Measurements from ENCODE around the gene RREB1.
"Not testable (repeated sequence)": the region's sequence is repeated elsewhere in the genome, so short reads cannot be mapped to it uniquely, and the experiment has no call there.

The RREB1 gene

DNA sequence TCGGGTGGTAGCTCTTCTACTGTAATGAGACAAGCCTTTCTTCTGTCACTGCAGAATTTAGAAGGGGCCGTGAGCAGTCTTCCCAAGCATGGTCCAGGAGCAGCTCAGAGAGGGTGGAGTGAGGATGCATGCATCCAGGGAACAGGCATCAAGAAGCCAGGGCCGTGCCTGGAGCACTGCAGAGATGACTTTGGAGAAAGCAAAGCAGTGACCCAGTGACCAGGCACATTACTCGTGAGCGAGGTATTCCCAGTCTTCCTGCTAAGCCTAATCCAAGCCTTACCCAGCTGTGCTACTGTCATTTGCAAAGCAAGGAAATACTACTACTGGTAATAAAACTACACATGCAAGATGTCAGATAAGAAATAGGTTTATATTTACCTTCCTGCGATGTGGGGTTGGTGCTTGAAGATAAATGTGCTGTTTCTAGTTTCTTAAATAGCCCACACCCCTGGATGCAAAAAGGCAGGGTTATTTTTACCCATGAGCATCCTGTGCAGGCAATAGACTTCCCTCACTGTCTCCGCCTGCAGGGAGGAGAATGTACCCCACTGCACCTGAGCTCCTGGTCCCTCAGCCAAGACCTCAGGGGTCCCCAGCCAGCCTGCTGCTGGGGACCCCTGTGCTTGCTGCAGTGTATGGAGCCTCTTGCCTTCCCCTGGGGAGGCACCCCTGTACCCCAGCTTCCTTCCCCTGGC lies 142.3 kb downstream of the RREB1 start:
- no peak for DNase-seq

DNA sequence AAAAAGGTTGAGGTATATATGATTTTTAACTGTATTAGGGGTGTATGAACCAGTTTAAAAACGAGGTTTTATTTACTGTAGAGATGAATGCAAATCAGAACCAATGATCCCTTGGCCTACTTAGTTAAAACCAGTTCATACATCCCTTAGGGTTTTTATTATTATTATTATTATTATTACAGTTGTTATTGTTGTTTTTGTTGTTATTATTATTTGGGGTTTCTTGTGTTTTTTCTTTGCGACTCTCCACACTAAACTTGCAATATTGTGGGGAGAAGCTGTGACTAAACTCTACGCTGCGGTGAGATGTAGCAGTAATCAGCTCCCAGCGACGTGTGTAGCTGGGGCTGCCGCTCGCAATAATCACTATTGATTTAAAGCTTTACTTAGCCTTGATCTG lies 143.1 kb downstream of the RREB1 start:
- no peak for DNase-seq

DNA sequence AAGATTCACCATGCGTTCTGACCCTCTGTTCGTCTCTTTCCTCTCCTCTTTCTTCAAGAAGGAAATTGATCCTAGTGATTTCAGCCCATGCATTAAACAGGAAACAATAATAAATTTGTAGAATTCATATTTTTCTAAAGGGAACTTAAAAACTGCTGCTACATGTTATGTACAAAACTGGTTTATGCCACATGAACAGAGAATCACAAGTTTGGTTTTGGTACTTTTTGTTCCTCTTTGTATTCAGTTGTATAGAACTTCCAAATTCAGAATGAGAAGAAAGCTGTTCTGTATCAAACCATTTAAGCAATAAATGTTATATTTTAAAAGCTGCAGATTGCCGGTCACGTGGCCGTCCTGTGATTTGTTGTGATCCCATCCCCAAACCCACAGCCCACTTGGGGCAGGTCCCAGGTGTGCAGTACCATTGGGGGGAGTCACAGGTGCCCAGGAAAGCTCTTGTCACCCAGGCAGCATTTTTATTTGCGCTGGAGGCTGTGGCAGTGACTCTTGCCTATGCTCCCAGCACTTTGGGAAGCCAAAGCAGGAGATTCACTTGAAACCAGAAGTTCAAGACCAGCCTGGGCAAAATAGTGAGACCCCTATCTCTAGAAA lies 144.0 kb downstream of the RREB1 start:
- DNase-seq, result no peak

DNA sequence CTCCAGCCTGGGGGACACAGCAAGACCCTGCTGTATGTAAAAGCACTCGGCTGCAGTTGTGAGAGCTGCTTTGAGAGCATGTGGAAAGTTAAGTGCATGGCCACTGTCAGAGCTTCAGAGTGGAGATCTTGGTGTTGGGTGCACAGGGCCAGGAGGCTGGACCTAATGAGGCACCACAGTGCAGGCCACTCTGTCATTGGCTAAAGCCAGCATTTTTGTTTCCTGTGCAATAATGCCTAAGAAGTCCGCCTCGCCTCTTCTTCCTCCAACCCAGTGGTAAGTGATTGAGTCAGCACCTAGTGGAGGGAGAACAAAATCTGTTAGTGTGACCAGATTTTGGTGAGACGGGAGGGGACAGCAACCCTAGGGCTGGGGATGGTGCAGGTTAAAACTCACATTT lies 144.6 kb downstream of the RREB1 start:
- no peak for DNase-seq

DNA sequence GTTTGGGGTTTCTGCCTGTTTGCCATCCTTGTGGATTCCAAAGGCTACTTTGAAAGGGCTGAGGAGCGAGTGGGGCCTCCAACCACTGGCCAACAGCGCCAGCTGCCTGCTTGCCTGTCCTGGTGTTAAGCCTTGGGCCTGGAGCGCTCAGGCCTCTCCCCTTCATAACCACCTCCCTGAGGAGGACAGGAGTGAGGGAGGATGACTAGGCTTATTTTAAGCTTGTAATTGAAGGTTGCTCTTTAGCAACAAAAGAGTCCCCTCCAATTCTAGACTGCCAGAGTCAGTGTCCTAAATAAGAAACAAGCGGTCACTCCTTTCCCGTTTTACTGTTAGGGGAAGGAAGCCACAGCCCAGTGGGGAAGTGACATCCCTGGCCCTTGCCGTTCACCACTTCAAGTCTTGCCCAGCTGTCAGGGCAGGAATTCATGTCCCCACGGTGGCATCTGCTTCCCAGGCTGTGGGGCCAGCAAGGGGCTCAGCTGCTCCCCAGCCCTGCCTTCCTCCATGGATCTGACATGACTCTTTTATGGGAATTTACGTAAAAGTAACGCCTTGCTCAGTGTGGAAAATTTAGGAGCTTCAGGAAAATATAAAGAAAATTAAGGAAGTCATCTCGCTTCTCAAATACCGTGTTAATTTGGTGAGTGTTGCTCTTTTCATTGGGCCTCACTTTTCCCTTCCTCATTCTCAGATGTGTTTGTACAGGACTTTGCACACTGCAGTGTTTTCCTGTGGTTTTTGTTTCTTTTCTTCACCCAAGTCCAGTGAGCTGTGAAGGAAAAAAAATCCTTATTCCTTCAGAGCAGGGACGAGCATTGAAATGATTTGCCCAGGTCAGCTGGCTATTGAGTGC lies 147.4 kb downstream of the RREB1 start:
- DNase-seq, result no peak

DNA sequence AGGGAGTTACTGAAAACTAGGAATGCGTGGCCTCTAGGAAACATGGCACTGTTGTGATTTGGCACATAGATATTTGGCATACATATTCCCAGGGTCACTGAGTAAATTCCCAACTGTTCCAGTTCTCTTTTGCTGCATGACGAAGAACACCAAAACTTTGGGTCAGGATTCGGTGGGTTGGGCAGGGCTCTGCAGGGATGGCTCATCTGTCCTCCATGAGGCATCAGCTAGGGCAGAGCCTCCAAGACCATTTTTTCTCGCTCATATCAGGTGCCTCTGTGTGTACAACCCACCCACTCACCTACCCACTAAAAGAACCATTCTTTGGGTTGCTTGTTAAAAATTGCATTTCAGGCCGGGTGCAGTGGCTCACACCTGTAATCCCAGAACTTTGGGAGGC lies 148.2 kb downstream of the RREB1 start:
- DNase-seq, result no peak

DNA sequence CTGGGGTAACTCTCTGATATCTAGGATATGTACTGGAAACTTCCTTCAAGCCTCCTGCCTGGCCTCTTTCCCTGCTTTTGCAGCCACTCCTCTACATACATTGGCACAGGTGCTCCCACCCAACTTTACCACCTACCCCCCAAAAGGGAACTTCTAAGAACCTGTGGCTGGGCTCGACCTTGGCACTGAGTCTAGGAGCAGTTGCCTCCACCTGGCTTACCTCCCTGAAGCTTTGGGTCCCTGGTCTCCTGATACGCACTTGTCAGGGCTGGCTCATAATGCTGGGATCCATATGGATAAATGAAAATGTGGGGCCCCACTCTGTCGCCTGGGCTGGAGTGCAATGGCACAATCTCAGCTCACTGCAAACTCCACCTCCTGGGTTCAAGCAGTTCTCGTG lies 149.0 kb downstream of the RREB1 start:
- no peak for DNase-seq

DNA sequence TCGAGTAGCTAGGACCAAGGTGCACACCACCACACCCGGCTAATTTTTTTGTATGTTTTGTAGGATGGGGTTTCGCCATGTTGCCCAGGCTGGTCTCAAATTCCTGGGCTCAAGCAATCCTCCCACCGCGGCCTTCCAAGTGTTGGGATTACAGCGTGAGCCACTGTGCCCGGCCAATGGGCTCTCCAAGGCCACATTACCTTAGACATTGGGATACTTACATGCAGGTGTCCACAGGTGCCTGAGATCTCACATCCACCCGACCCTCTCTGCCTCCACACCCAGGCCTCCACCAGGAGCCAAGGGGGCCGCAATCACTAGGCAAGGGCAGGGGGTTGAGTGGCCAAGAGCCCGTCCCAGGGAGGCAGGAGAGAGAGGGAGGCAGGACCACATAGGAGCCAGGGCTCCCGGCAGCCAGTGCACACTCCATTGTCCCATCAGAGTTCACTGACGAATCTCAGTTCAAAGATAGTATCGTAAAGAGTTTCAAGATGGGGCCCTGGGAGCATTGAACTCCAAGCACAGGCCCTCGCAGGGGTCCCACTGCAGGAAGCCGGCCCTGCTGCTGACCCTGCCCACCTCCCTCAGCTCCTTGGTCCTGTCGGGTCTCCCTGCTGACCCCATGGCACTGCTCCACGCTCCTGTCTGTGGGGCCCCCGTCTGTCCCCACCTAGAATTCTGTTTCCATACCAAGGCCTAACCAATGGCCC lies 149.9 kb downstream of the RREB1 start:
- no peak for DNase-seq

DNA sequence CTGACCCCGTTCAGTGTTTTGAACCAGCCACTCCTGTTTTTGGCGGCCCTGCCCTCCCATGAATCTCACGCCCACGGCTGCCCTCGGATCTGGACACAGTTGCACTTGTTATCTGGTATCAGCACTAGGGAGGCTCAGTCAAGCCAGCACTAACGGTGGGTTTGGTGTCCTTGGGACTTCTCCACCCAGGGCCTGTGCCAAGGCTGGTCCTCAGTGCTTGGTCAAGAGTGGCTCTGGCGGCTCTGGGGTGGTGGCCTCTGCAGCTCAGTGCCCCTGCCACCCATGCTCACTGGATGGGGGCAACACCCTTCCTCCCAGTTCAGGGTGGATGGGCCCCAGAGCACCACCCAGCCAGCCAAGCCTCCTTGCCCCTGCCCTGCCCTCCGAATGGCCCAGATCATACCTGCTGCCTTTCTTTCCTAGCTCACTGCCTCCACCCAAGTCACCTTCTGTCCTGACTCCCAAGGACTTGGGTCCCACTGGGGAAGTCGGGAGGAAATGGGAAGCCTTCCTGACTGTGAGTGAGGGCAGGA lies 150.5 kb downstream of the RREB1 start:
- no peak for DNase-seq

DNA sequence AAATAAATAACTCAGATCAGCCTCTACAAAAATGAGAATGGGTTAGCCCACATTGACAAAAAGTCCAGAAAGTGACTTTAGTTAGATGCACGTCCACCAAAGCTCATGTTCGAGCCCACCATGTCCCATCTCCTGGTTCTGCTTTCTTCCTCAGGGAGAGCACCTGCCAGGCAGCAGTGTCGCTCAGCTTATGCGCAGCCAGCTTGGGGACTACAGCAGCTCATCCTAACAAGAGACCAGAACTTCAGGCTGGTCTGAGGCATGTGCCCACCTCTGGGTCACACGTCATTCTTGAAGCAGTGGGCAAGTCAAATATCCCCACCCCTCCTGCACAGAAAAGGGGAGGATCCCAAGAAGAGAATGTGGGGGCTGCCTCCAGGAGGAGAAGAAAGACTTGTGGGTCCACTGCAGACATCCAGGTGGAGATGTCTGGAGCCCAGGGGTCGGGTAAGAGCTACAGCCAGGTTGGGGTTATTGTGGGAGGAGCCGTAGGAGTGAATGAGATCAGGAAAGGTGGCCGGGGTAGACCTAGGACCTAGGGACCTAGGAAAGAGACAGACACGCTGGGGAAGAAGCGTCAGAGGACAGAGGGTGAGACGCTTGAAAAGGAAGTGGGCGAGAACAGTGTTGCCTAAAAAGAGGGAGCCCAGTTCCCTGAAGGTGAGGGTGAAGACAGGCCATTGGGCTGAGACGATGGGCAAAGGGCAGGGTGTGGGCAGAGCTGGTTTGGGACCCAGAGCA lies 152.7 kb downstream of the RREB1 start:
- no peak for DNase-seq

DNA sequence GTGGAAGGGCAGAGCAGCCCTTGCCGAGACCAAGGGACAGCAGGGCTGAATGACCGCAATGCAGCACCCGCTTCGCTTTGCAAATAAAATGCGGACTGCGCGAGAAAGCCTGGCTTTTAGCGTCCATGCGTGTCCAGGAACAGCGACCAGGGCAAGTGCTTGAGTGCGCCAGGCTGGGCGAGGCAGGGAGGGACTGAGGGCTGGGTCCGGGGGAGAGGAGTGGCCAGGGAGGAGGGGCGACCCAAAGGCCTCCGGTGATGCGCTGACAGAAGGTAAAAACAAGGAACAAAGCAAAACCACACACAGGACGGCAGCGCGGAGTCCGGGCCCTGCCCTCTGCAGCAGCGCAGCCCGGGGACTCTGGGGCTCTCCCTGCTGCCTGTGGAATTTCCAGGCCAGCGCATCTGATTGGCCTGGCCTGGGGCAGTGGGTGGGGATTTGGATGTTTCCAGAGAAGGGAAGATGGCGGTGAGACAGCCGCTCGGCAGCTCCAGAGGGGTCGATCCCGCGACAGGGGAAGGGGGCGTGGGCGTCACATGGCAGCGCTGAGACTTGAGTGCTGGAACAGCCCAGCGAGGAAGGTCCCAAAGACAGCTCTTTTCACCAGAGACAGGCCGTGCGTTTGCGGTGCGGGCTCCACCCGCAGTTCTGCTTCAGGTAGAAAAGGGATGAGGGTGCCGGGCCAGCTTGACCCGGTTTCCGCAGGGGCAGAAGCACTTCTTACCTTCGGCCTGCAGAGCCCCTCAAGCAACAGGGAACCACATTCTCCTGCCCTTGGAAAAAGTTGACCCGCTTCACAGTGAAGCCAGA lies 153.5 kb downstream of the RREB1 start:
- DNase-seq, result no peak

DNA sequence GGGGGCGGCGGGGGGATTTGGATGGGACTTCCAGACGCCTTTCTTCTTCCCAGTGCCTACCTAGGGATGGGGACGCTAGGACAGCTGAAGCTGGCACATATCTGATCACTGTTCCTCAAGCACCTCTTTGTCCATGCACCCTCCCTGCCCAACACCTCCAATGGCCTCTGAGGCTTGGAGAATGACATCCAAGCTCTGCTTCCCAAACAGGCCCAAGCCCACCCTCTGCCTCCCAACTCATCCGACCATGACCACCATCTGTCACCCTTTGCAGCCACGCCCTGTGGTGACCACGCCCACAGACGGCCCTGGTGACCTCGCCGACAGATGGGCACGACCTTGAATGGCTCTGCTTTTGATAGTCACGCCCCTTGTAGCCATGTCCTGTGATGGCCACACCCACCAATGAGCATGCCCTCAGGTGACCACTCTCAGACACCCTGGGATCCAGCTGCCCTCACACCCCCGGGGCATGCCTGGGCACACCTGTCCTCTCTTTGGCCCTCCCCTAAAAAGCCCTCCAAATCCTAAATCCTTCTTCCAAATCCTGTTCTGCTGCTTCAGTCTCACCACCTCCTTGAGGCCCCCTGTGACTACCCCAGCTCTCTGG lies 154.2 kb downstream of the RREB1 start:
- DNase-seq, result no peak

DNA sequence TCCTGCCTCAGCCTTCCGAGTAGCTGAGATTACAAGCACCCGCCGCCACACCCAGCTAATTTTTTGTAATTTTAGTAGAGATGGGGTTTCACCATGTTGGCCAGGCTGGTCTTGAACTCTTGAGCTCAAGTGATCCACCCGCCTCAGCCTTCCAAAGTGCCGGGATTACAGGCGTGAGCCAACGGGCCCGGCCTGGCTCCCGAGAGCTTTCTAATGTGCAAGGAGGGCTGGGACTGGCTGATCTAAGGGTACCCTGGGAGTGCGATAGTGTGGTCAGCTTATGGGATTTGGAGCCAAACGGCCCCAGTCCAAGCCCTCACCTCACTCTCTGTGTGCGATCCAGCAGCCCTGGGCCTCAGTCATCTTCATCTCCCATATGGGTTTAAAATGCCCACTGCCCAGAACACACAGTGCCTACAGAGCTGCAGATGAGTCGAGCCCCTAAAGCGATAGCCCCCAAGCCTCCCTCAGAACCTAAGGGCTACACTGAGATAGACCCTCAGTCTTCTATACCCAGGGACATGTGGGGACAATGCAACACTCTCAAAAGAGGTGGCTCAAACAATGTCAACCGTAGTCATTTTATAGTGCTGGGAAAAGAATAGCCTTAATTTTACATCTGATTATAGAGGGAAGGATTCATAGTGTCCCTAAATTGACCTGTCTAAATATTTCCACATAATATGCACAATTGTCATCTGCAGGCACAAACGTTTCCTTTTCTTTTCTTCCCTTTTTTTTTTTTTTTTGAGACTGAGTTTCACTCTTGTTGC lies 155.2 kb downstream of the RREB1 start:
- DNase-seq, result no peak

DNA sequence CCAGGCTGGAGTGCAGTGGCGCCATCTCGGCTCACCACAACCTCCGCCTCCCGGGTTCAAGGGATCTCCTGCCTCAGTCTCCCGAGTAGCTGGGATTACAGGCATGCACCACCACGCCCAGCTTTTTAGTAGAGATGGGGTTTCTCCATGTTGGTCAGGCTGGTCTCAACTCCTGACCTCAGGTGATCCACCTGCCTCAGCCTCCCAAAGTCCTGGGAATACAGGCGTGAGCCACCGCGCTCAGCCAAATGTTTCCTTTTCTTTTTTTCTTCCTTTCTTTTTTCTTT lies 155.7 kb downstream of the RREB1 start:
- not testable (repeated sequence) for DNase-seq

DNA sequence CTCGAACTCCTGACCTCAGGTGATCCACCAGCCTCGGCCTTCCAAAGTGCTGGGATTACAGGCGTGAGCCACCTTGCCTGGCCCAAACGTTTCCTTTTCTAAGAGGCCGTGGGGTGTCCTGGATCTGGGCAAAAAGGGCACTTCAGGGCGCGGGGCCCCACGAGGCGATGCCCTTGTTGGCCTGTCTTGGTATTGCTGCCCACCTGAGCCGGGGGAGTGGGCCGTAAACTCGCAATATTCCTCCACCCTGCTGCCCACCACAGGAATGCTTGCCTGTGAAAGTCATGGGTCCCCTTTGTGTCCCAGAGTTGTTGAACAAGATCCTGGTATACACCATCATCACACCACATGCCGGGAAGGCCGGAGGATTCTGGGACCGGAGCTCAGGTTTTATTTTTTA lies 156.3 kb downstream of the RREB1 start:
- DNase-seq, result no peak

DNA sequence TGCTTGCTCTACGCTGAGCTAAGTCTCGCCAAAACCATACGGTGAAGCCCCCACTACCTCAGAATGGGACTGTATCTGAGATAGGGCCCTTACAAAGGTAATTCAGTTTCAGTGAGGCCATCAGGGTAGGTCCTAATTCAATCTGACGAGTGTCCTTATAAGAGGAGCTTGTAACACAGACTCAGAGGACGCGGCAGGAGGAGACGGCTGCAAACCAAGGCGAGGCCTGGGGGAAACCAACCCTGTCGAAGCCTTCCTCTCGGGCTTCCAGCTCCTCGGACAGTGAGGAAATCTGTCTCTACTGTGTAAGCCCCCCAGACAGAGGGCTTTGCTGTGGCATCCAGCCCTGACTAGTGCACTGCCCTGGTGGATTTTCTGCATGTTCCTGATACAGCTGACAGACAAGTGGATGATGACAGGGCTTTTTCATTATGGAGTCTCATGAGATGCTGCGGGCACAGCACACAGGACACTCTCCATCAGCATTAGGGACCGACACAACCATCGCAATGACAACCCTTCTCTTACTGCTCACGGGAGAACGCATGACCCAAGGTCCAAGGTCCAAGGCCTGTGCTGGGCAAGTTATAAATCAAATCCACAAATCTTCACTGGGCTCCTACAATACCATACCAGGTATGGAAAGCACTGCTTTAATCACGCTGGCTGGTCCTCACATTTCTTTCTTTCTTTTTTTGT lies 157.1 kb downstream of the RREB1 start:
- DNase-seq, result no peak

DNA sequence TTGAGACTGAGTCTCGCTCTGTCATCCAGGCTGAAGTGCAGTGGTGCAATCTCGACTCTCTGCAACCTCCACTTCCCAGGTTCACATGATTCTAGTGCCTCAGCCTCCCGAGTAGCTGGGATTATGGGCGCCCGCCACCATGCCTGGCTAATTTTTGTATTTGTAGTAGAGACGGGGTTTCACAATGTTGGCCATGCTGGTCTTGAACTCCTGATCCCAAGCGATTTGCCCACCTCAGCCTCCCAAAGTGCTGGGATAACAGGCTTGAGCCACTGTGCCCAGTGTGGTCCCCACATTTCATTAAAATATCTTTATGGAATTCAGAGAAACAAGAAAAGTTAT lies 157.6 kb downstream of the RREB1 start:
- not testable (repeated sequence) for DNase-seq

DNA sequence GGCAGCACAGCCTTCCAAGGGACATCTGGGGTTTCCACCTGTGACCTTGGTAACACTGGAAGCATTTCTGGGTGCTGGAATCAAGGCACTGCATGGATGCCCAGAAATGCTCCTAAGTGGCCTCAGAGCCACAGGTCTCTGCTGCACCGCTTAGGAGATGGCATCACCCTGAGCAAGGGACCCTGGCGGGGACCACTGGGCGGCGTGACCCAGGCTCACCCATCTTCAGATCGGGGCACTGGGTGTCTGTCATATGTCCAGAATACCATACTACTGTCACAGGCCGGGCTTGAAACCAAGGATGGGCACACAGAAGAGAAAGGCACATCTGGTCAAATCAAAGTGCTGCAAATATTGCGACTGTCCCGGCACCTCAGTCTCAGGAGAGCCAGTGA lies 159.3 kb downstream of the RREB1 start:
- no peak for DNase-seq

DNA sequence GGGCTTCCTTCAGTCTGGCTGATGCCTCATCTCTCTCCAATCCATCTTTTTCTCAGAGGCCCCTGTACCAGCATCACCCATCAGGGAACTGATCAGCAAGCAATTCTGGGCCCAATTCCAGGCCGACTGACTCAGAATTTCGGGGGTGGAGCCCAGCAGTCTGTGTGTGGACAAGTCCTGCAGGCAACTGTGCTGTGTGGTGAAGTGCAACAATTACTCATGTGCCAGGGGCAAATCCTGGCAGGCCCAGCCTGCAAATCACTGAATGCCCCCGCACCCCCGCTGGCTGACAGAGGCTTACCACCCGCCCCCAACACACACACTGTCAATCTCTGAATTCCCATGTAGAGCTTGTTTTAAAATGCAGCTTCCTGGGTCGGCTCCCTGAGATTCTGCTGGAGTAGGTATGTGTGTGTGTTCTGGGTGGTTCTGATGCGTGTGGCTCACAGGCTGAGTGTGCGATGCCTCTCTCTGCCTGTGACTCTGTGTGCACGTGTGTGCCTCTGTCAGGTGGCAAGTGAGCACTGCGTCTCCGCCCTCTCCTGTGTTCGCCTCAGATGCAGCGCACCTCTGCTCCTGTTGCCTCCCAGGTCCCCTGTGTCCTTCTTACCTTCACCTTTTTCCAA lies 159.8 kb downstream of the RREB1 start:
- DNase-seq, result no peak

Measured in effector CD8-positive, alpha-beta T cell (primary cell).